Lower leg skin (tissue), 3 donors: ENCODE data around the gene MICAL2.

ENCODE experiments used
- POLR2A ChIP-seq, 2 donors: fragments of 450-650 bp; IDR thresholded peaks; one replicate each; pipeline ENCODE4 v1.6.1; 2016 to 2017; ENCODE audit warnings: antibody characterized with exemption in 2 of 2, mild to moderate bottlenecking in 1 of 2, moderate library complexity in 1 of 2
- TF ChIP-seq, protein P1 (sequence below), 3 donors: fragments of 450-650 bp; IDR thresholded peaks; one replicate each; pipeline ENCODE4 v1.5.1; 2016; ENCODE audit warnings: antibody characterized with exemption in 3 of 3, mild to moderate bottlenecking in 3 of 3, moderate library complexity in 2 of 3

DNA sequence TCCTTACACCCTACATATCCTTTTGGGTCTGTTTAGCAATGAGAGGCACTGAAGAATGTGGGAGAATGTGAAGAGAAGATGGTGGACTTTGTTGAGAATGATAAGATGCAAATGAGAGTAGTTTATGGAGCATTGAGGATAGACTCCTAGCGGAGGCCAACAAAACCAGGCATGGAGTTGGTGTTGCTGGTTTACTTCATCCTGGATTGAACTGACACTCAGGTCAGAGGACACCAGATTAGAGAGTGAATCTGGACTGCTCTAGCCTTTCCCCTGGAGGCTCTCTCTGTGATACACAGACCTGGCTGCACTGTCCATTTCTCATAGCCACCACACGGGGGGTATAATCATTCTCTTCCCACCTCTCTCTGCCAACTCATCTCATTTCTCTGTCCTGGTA lies 98.7 kb downstream of the MICAL2 start:
- TF ChIP-seq, protein P1, sequence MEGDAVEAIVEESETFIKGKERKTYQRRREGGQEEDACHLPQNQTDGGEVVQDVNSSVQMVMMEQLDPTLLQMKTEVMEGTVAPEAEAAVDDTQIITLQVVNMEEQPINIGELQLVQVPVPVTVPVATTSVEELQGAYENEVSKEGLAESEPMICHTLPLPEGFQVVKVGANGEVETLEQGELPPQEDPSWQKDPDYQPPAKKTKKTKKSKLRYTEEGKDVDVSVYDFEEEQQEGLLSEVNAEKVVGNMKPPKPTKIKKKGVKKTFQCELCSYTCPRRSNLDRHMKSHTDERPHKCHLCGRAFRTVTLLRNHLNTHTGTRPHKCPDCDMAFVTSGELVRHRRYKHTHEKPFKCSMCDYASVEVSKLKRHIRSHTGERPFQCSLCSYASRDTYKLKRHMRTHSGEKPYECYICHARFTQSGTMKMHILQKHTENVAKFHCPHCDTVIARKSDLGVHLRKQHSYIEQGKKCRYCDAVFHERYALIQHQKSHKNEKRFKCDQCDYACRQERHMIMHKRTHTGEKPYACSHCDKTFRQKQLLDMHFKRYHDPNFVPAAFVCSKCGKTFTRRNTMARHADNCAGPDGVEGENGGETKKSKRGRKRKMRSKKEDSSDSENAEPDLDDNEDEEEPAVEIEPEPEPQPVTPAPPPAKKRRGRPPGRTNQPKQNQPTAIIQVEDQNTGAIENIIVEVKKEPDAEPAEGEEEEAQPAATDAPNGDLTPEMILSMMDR (IDR thresholded peaks at IDR 0.05): no peak
- no peak for TF ChIP-seq POLR2A (IDR thresholded peaks at IDR 0.05)
